Endothelial cell of umbilical vein (primary cell): ENCODE results near the gene FAM161A. TPM values are rescaled to one million over a fixed set of nuclear protein-coding genes. Genes with fewer than 3 reads are reported as not detected.
A peak's percentile ranks its signal among the peaks of the same experiment; 100 is the strongest.

Source experiments
- BruUV-seq: library from RNA; stranded (reverse); fragments of 400-500 nt; replicated peaks from 2 replicates; lab custom pipeline; 2021; lab: Mats Ljungman, UMichigan
- CTCF ChIA-PET: fragments of 300-600, 350-600 bp; sonication (Branson Sonifier 250); formaldehyde crosslinking; loops from one replicate; lab custom pipeline; 2021; ENCODE audit warnings: antibody characterized with exemption, inconsistent platforms; lab: Charles Lee
- POLR2A ChIA-PET: fragments of 300-600, 350-600 bp; sonication (Branson Sonifier 250); formaldehyde crosslinking; loops from one replicate; lab custom pipeline; 2021; ENCODE audit warnings: antibody characterized with exemption, inconsistent platforms; lab: Charles Lee
- DNase-seq: peaks from one replicate; pipeline ENCODE4 v3.0.0-alpha.2; 2011; ENCODE audit warnings: low read depth, low spot score
- FAIRE-seq: peaks from 2 replicates; lab custom pipeline; 2011; peaks lifted over from hg19 to GRCh38; lab: Jason Lieb, UNC
- H2AFZ ChIP-seq: 2 replicates; pipeline ENCODE4 v1.6.0; 2012; ENCODE audit warnings: low read depth, low read length, control low read depth, inconsistent platforms
- H3K27ac ChIP-seq: 2 replicates; pipeline ENCODE4 v1.5.1; 2011; ENCODE audit warnings: low read depth, mild to moderate bottlenecking, control low read depth, low read length, moderate library complexity; ENCODE audit not compliant: insufficient read depth
- H3K27me3 ChIP-seq, 2 experiments: 2 replicates each; pipeline versions ENCODE4 v1.6.0 to v1.6.1; 2011; ENCODE audit warnings: low read length in 2 of 2, mixed read lengths in 1 of 2; ENCODE audit not compliant: control insufficient read depth in 2 of 2, insufficient read depth in 2 of 2
- H3K36me3 ChIP-seq, 2 experiments: 2 replicates in 1 of 2; 3 replicates in 1 of 2; pipeline ENCODE4 v1.5.1; 2011; ENCODE audit warnings: low read length in 2 of 2, mild to moderate bottlenecking in 1 of 2, moderate library complexity in 1 of 2; ENCODE audit not compliant: control insufficient read depth in 2 of 2, insufficient read depth in 2 of 2; ENCODE audit errors: extremely low read depth in 1 of 2
- H3K4me1 ChIP-seq: 3 replicates; pipeline ENCODE4 v1.5.1; 2011; ENCODE audit warnings: mild to moderate bottlenecking, low read length; ENCODE audit not compliant: control insufficient read depth, insufficient read depth; ENCODE audit errors: extremely low read depth
- H3K4me2 ChIP-seq: 2 replicates; pipeline ENCODE4 v1.6.1; 2011; ENCODE audit warnings: low read length, control low read depth, mixed read lengths; ENCODE audit not compliant: insufficient read depth
- H3K4me3 ChIP-seq, 3 experiments: fragments of 200-600 bp in 1 of 3; sonication (generic), shearing (Covaris generic) in 1 of 3; replicated peaks in 1 of 3; 2 replicates each; pipeline ENCODE4 v1.5.1; 2011 to 2016; ENCODE audit warnings: control low read depth in 3 of 3, low read length in 3 of 3, mild to moderate bottlenecking in 2 of 3, inconsistent platforms in 1 of 3, low read depth in 1 of 3, moderate library complexity in 1 of 3; ENCODE audit not compliant: insufficient read depth in 1 of 3
- H3K79me2 ChIP-seq: 2 replicates; pipeline ENCODE4 v1.6.0; 2012; ENCODE audit warnings: low read length, inconsistent platforms; ENCODE audit not compliant: control insufficient read depth, insufficient read depth
- H3K9ac ChIP-seq: replicated peaks from 2 replicates; pipeline ENCODE3; 2011; ENCODE audit warnings: low read length, control low read depth; ENCODE audit not compliant: insufficient read depth; ENCODE audit errors: extremely low read depth
- H3K9me1 ChIP-seq: replicated peaks from 3 replicates; pipeline ENCODE4 v1.6.0; 2011; ENCODE audit warnings: mild to moderate bottlenecking, low read length; ENCODE audit not compliant: control insufficient read depth, insufficient read depth; ENCODE audit errors: extremely low read depth
- H3K9me3 ChIP-seq: replicated peaks from 2 replicates; pipeline ENCODE4 v1.5.1; 2012; ENCODE audit warnings: low read length, inconsistent platforms; ENCODE audit not compliant: control insufficient read depth, insufficient read depth
- H4K20me1 ChIP-seq: replicated peaks from 2 replicates; pipeline ENCODE3; 2011; ENCODE audit warnings: mild to moderate bottlenecking, low read length; ENCODE audit not compliant: control insufficient read depth, insufficient read depth; ENCODE audit errors: extremely low read depth
- CTCF ChIP-seq, 2 donors: IDR thresholded peaks; 1 replicate in 1 of 2; 2 replicates in 1 of 2; pipeline ENCODE4 v1.5.1; 2011; ENCODE audit warnings: low read length in 2 of 2, mild to moderate bottlenecking in 2 of 2, moderate library complexity in 2 of 2, control low read depth in 1 of 2, inconsistent platforms in 1 of 2, low read depth in 1 of 2; ENCODE audit not compliant: insufficient read depth in 1 of 2; ENCODE audit errors: extremely low read depth in 1 of 2
- EZH2 ChIP-seq: IDR thresholded peaks from 2 replicates; pipeline ENCODE4 v1.6.1; 2012; ENCODE audit warnings: borderline replicate concordance, low read depth, mild to moderate bottlenecking, moderate library complexity, low read length, inconsistent platforms; ENCODE audit not compliant: severe bottlenecking
- FOS ChIP-seq: IDR thresholded peaks from 2 replicates; pipeline ENCODE4 v1.6.1; 2011; ENCODE audit warnings: mild to moderate bottlenecking, low read length, moderate library complexity, borderline replicate concordance; ENCODE audit not compliant: insufficient read depth
- GATA2 ChIP-seq: IDR thresholded peaks from 2 replicates; pipeline ENCODE4 v1.7.0; 2011; ENCODE audit warnings: low read depth, mild to moderate bottlenecking, moderate library complexity, mixed read lengths, low read length; ENCODE audit not compliant: insufficient read length, insufficient read depth
- JUN ChIP-seq: IDR thresholded peaks from 2 replicates; pipeline ENCODE4 v1.6.1; 2011; ENCODE audit warnings: borderline replicate concordance, low read depth; ENCODE audit not compliant: insufficient read length, insufficient read depth
- MAX ChIP-seq: IDR thresholded peaks from 2 replicates; pipeline ENCODE4 v1.6.1; 2011; ENCODE audit not compliant: insufficient read depth, insufficient read length
- MYC ChIP-seq: IDR thresholded peaks from one replicate; pipeline ENCODE4 v1.6.1; 2011; ENCODE audit warnings: mild to moderate bottlenecking, low read depth, low read length
- POLR2A ChIP-seq: IDR thresholded peaks from 2 replicates; pipeline ENCODE4 v1.6.1; 2012; ENCODE audit warnings: low read depth, mild to moderate bottlenecking, control low read depth, low read length
- POLR2AphosphoS5 ChIP-seq: IDR thresholded peaks from 2 replicates; pipeline ENCODE4 v1.6.1; 2012; ENCODE audit warnings: low read depth, mild to moderate bottlenecking, control low read depth, low read length, moderate library complexity; ENCODE audit not compliant: insufficient read depth
- dilution Hi-C: fragments of 300-500 bp; cut with MboI; formaldehyde crosslinking; loops from one replicate; pipeline ENCODE4 v1.15.0; 2019; ENCODE audit warnings: low sequenced_read_pairs; ENCODE audit not compliant: extremely low pct_ligation_motif_present
- intact Hi-C: fragments of 100-400 bp; cut with micrococcal nuclease; formaldehyde crosslinking; loops from one replicate; pipeline ENCODE4 v1.10.0; 2022
- polyA plus RNA-seq, 4 experiments: library from polyadenylated mRNA; depleted of rRNA in 3 of 4; stranded (reverse) in 3 of 4; unstranded in 1 of 4; fragments of >200 nt; gene quantifications; 2 replicates each; pipeline versions ENCODE4 v1.2.1 to v1.2.3, GENCODE V29; 2011 to 2012; ENCODE audit warnings: missing spikeins in 1 of 4
- total RNA-seq: library from RNA; stranded (reverse); gene quantifications from 2 replicates; pipeline ENCODE4 v1.2.3, GENCODE V29; 2021

The FAM161A gene
- total and polyA plus RNA-seq, 2 donors (not counting 3 experiments of a cell fraction or from before 2014, with no cell fraction given), result 0.81 to 6.1 TPM

GRCh38 chr2:61854564-61855317, 881 bp upstream of the FAM161A start:
- no TSS peak for BruUV-seq

GRCh38 chr2:61853086-61853846, 594 bp downstream of the FAM161A start:
- Histone ChIP-seq H3K36me3 (no peaks in the 10 kb centered on the region), H3K4me3 (peak overlapping the region; percentile 57 to 93 (median 74)), H3K9me1 (no peaks in the 10 kb centered on the region), H3K9me3 (no peaks in the 10 kb centered on the region), H4K20me1 (no peaks in the 10 kb centered on the region), H2AFZ (peak overlapping the region; percentile 94), H3K27ac (no peak overlapping the region), H3K4me1 (peaks cover 5% of the 10 kb centered on the region), H3K79me2 (no peaks in the 10 kb centered on the region), H3K27me3 (no peaks in the 10 kb centered on the region), H3K9ac (peak overlapping the region; percentile 42), H3K4me2 (peak overlapping the region; percentile 93)
- ChIA-PET CTCF (interaction anchor here (1.0 to 1.3 kb wide), 2 partner anchors 11 to 718 kb away, joined by 3 read pairs; no protein-coding TSS in a partner anchor), POLR2A (no interaction called here)
- FAIRE-seq (no peak), DNase-seq (no peak)
- dilution Hi-C loops, result no loop called here
- TSS peak; percentile 37 for BruUV-seq
- no peak for TF ChIP-seq MAX
- no peak for TF ChIP-seq GATA2
- no peak for TF ChIP-seq FOS
- TF ChIP-seq POLR2A, result no peak
- no peak for TF ChIP-seq POLR2AphosphoS5
- no peak for TF ChIP-seq MYC
- TF ChIP-seq CTCF (IDR thresholded peaks at IDR 0.05; ENCODE audit: extremely low read depth in 1 of 2, insufficient read depth in 1 of 2, low read depth in 1 of 2, low read length in 2 of 2), result no peak
- TF ChIP-seq JUN, result no peak
- no peak for TF ChIP-seq EZH2
- intact Hi-C loops, result loop anchor here (10.0 kb wide), 1 partner anchor 158 kb away; no protein-coding TSS in a partner anchor

More at GRCh38 chr2:61854564-61855317, 881 bp upstream of the FAM161A start:
- intact Hi-C loops (loop anchor here (1.0 to 10.0 kb wide), 3 partner anchors 34 to 160 kb away; partner anchors contain the start of gene CCT4), dilution Hi-C loops (no loop called here)
- no peaks in the 10 kb centered on the region for H3K9me1 ChIP-seq
- POLR2A ChIA-PET, result no interaction called here
- TF ChIP-seq MAX (peak; percentile 59), POLR2AphosphoS5 (peak; percentile 16), MYC (peak; percentile 62), FOS (no peak), EZH2 (no peak)
- no peaks in the 10 kb centered on the region for H3K9me3 ChIP-seq
- H3K27me3 ChIP-seq, result no peaks in the 10 kb centered on the region
- peak overlapping the region; percentile 90 for H3K4me2 ChIP-seq
- H2AFZ ChIP-seq, result peak overlapping the region; percentile 96
- H3K27ac ChIP-seq, result peak overlapping the region; percentile 43
- no peaks in the 10 kb centered on the region for H4K20me1 ChIP-seq
- peak; percentile 100 for FAIRE-seq
- CTCF ChIA-PET, result interaction anchor here (1.5 kb wide), 1 partner anchor 11 kb away, joined by 4 read pairs; no protein-coding TSS in a partner anchor
- H3K79me2 ChIP-seq, result no peaks in the 10 kb centered on the region
- H3K4me1 ChIP-seq, result peaks cover 5% of the 10 kb centered on the region
- peak overlapping the region; percentile 46 for H3K9ac ChIP-seq
- H3K4me3 ChIP-seq, result peak overlapping the region; percentile 57 to 93 (median 74)
- H3K36me3 ChIP-seq, result no peaks in the 10 kb centered on the region
- peak; percentile 95 for DNase-seq
